WTC11 (cell line): ENCODE results near the gene PARD3B. TPM values are rescaled to one million over a fixed set of nuclear protein-coding genes. Genes with fewer than 3 reads are reported as not detected.

Source experiments
- ATAC-seq: fragments of 200-7000 bp; cut with Tn5 transposase; 2 replicates; pipeline ENCODE4 v1.10.0; 2021; ENCODE audit warnings: mild to moderate bottlenecking, moderate library complexity
- CTCF ChIA-PET: fragments of 300-600 bp; sonication (Branson Sonifier 250); formaldehyde crosslinking; loops from one replicate; lab custom pipeline; 2021; ENCODE audit warnings: antibody characterized with exemption; lab: Charles Lee
- POLR2A ChIA-PET: fragments of 350-600 bp; sonication (Branson Sonifier 250); formaldehyde crosslinking; loops from one replicate; lab custom pipeline; 2021; ENCODE audit warnings: antibody characterized with exemption; lab: Charles Lee
- DNase-seq: peaks from one replicate; pipeline ENCODE4 v3.0.0; 2021; ENCODE audit warnings: low spot score
- H3K27ac Mint-ChIP-seq: 2 replicates; pipeline ENCODE4 v1.8.0; 2021; ENCODE audit warnings: mixed read lengths
- H3K27me3 Mint-ChIP-seq: 2 replicates; pipeline ENCODE4 v1.8.0; 2021; ENCODE audit warnings: low read depth, mild to moderate bottlenecking, moderate library complexity, mixed read lengths
- H3K36me3 Mint-ChIP-seq: 2 replicates; pipeline ENCODE4 v1.8.0; 2021; ENCODE audit warnings: mixed read lengths
- H3K4me1 Mint-ChIP-seq: 2 replicates; pipeline ENCODE4 v1.8.0; 2022; ENCODE audit warnings: mixed read lengths
- H3K4me3 Mint-ChIP-seq: 2 replicates; pipeline ENCODE4 v1.8.0; 2021; ENCODE audit warnings: mild to moderate bottlenecking, moderate library complexity, mixed read lengths
- H3K9me3 Mint-ChIP-seq: 2 replicates; pipeline ENCODE4 v1.8.0; 2021; ENCODE audit warnings: mixed read lengths
- ATF1 ChIP-seq: sonication (generic); formaldehyde crosslinking; IDR thresholded peaks from 2 replicates; pipeline ENCODE4 v1.8.1; 2023; ENCODE audit warnings: mild to moderate bottlenecking, moderate library complexity, missing genetic modification reagents
- FOXK1 ChIP-seq: sonication (generic); formaldehyde crosslinking; IDR thresholded peaks from 2 replicates; pipeline ENCODE4 v1.8.0; 2022; ENCODE audit warnings: mild to moderate bottlenecking, moderate library complexity, missing genetic modification reagents
- FOXP1 ChIP-seq: sonication (generic); formaldehyde crosslinking; IDR thresholded peaks from 2 replicates; pipeline ENCODE4 v1.8.0; 2022; ENCODE audit warnings: missing genetic modification reagents, mild to moderate bottlenecking, moderate library complexity, borderline replicate concordance
- GABPB1 ChIP-seq: sonication (generic); formaldehyde crosslinking; IDR thresholded peaks from 2 replicates; pipeline ENCODE4 v1.8.1; 2023; ENCODE audit warnings: mild to moderate bottlenecking, missing genetic modification reagents
- GRHL2 ChIP-seq: fragments of 250-450 bp; sonication (Bioruptor Pico); IDR thresholded peaks from 2 replicates; pipeline ENCODE4 v1.8.0; 2022; ENCODE audit warnings: mild to moderate bottlenecking, moderate library complexity; ENCODE audit not compliant: insufficient replicate concordance, severe bottlenecking
- HMGA2 ChIP-seq: fragments of 250-450 bp; sonication (Bioruptor Pico); IDR thresholded peaks from 2 replicates; pipeline ENCODE4 v1.4.0; 2021; ENCODE audit warnings: mild to moderate bottlenecking, moderate library complexity
- NR1H2 ChIP-seq: sonication (generic); formaldehyde crosslinking; IDR thresholded peaks from 2 replicates; pipeline ENCODE4 v1.9.0; 2021; ENCODE audit warnings: mild to moderate bottlenecking, moderate library complexity, missing genetic modification reagents
- OVOL2 ChIP-seq: fragments of 250-450 bp; sonication (Bioruptor Pico); IDR thresholded peaks from 2 replicates; pipeline ENCODE4 v1.9.0; 2021; ENCODE audit warnings: mild to moderate bottlenecking, borderline replicate concordance
- PRRX2 ChIP-seq: fragments of 250-450 bp; sonication (Bioruptor Pico); IDR thresholded peaks from 2 replicates; pipeline ENCODE4 v1.8.0; 2021; ENCODE audit warnings: mild to moderate bottlenecking
- SMAD4 ChIP-seq: sonication (generic); formaldehyde crosslinking; IDR thresholded peaks from 2 replicates; pipeline ENCODE4 v1.8.0; 2022; ENCODE audit warnings: mild to moderate bottlenecking, missing genetic modification reagents
- ZNF263 ChIP-seq: sonication (generic); formaldehyde crosslinking; IDR thresholded peaks from 2 replicates; pipeline ENCODE4 v1.8.1; 2022; ENCODE audit warnings: low read depth, mild to moderate bottlenecking, moderate library complexity, missing genetic modification reagents
- ZNF396 ChIP-seq: fragments of 250-450 bp; sonication (Bioruptor Pico); IDR thresholded peaks from 2 replicates; pipeline ENCODE4 v1.8.0; 2021; ENCODE audit warnings: mild to moderate bottlenecking, moderate library complexity, borderline replicate concordance
- total RNA-seq: library from RNA; stranded (reverse); gene quantifications from 3 replicates; pipeline ENCODE4 v1.2.3, GENCODE V29; 2021
- TF ChIP-seq, protein P1 (sequence below): fragments of 250-450 bp; sonication (Bioruptor Pico); IDR thresholded peaks from 2 replicates; pipeline ENCODE4 v2.1.2; 2022; ENCODE audit warnings: mild to moderate bottlenecking, moderate library complexity
- TF ChIP-seq, protein P2 (sequence below): fragments of 200-600 bp; IDR thresholded peaks from 2 replicates; pipeline ENCODE4 v1.8.0; 2022; ENCODE audit warnings: antibody characterized with exemption
- TF ChIP-seq, protein P3 (sequence below): sonication (generic); formaldehyde crosslinking; IDR thresholded peaks from 2 replicates; pipeline ENCODE4 v1.8.0; 2022; ENCODE audit warnings: mild to moderate bottlenecking, missing genetic modification reagents
- TF ChIP-seq, protein P4 (sequence below): sonication (generic); formaldehyde crosslinking; IDR thresholded peaks from 2 replicates; pipeline ENCODE4 v1.8.1; 2023; ENCODE audit warnings: mild to moderate bottlenecking, missing genetic modification reagents
- TF ChIP-seq, protein P5 (sequence below): sonication (generic); formaldehyde crosslinking; IDR thresholded peaks from 2 replicates; pipeline ENCODE4 v1.8.0; 2022; ENCODE audit warnings: missing genetic modification reagents
- TF ChIP-seq, protein P6 (sequence below): sonication (generic); formaldehyde crosslinking; IDR thresholded peaks from 2 replicates; pipeline ENCODE4 v1.8.1; 2022; ENCODE audit warnings: low read depth, mild to moderate bottlenecking, moderate library complexity, missing genetic modification reagents, borderline replicate concordance
- TF ChIP-seq, protein P7 (sequence below): sonication (generic); formaldehyde crosslinking; IDR thresholded peaks from 2 replicates; pipeline ENCODE4 v1.8.0; 2022; ENCODE audit warnings: mild to moderate bottlenecking, missing genetic modification reagents
- TF ChIP-seq, protein P8 (sequence below): fragments of 250-450 bp; sonication (Bioruptor Pico); IDR thresholded peaks from 2 replicates; pipeline ENCODE4 v1.9.0; 2021; ENCODE audit warnings: moderate library complexity, mild to moderate bottlenecking, inconsistent platforms, borderline replicate concordance
- TF ChIP-seq, protein P9 (sequence below): sonication (generic); formaldehyde crosslinking; IDR thresholded peaks from 2 replicates; pipeline ENCODE4 v1.8.0; 2022; ENCODE audit warnings: mild to moderate bottlenecking, missing genetic modification reagents

Gene PARD3B
- total RNA-seq, 1 experiment from 2014 or later, result 5.6 TPM

DNA sequence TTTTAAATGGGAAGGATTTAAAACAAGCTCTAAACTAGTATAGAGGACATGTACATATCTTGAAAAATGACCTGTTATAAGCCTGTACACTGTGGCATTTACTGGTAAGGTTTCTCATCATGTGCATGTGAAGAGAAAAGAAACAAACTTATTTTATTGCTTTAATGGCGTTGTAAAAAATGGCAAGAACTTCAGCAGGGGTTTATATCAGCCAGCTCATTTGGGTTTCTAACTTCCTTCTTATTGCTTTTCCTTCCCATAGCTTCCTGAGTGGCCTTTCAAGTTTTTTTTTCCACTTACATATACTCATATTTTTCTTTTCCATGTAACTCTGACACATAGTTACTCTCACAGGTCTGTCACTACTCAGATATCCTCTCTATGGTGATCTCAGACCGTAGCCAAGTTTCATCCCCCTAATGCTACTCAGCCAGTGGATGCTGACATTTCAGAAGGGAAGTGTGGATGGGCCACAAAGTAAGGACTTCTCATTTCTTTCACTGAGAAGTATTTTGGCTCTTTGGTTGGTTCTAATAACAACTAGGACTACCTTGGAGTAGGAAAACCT lies 198.2 kb downstream of the PARD3B start:
- Mint-ChIP-seq H3K4me1 (0 out of 2 replicates have a peak, but pooled peaks cover 3% of the 10 kb centered on the region), H3K36me3 (peaks cover 5% of the 10 kb centered on the region), H3K4me3 (no peak overlapping the region), H3K9me3 (peaks cover 6% of the 10 kb centered on the region; the same call in 1 of the 2 replicates), H3K27ac (no peak overlapping the region), H3K27me3 (no peaks in the 10 kb centered on the region)
- CTCF ChIA-PET, result no interaction called here
- POLR2A ChIA-PET, result no interaction called here
- no peak for ATAC-seq
- TF ChIP-seq HMGA2 (CRISPR knock-in tag), result no peak
- TF ChIP-seq GABPB1 (CRISPR knock-in tag), result no peak
- no peak for TF ChIP-seq FOXK1 (CRISPR knock-in tag)
- TF ChIP-seq, protein P1, sequence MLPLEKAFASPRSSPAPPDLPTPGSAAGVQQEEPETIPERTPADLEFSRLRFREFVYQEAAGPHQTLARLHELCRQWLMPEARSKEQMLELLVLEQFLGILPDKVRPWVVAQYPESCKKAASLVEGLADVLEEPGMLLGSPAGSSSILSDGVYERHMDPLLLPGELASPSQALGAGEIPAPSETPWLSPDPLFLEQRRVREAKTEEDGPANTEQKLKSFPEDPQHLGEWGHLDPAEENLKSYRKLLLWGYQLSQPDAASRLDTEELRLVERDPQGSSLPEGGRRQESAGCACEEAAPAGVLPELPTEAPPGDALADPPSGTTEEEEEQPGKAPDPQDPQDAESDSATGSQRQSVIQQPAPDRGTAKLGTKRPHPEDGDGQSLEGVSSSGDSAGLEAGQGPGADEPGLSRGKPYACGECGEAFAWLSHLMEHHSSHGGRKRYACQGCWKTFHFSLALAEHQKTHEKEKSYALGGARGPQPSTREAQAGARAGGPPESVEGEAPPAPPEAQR (CRISPR knock-in tag), result no peak
- TF ChIP-seq, protein P2, sequence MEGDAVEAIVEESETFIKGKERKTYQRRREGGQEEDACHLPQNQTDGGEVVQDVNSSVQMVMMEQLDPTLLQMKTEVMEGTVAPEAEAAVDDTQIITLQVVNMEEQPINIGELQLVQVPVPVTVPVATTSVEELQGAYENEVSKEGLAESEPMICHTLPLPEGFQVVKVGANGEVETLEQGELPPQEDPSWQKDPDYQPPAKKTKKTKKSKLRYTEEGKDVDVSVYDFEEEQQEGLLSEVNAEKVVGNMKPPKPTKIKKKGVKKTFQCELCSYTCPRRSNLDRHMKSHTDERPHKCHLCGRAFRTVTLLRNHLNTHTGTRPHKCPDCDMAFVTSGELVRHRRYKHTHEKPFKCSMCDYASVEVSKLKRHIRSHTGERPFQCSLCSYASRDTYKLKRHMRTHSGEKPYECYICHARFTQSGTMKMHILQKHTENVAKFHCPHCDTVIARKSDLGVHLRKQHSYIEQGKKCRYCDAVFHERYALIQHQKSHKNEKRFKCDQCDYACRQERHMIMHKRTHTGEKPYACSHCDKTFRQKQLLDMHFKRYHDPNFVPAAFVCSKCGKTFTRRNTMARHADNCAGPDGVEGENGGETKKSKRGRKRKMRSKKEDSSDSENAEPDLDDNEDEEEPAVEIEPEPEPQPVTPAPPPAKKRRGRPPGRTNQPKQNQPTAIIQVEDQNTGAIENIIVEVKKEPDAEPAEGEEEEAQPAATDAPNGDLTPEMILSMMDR, result no peak
- TF ChIP-seq, protein P3, sequence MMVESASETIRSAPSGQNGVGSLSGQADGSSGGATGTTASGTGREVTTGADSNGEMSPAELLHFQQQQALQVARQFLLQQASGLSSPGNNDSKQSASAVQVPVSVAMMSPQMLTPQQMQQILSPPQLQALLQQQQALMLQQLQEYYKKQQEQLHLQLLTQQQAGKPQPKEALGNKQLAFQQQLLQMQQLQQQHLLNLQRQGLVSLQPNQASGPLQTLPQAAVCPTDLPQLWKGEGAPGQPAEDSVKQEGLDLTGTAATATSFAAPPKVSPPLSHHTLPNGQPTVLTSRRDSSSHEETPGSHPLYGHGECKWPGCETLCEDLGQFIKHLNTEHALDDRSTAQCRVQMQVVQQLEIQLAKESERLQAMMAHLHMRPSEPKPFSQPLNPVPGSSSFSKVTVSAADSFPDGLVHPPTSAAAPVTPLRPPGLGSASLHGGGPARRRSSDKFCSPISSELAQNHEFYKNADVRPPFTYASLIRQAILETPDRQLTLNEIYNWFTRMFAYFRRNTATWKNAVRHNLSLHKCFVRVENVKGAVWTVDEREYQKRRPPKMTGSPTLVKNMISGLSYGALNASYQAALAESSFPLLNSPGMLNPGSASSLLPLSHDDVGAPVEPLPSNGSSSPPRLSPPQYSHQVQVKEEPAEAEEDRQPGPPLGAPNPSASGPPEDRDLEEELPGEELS (CRISPR knock-in tag), result no peak
- TF ChIP-seq PRRX2 (CRISPR knock-in tag), result no peak
- TF ChIP-seq, protein P4, sequence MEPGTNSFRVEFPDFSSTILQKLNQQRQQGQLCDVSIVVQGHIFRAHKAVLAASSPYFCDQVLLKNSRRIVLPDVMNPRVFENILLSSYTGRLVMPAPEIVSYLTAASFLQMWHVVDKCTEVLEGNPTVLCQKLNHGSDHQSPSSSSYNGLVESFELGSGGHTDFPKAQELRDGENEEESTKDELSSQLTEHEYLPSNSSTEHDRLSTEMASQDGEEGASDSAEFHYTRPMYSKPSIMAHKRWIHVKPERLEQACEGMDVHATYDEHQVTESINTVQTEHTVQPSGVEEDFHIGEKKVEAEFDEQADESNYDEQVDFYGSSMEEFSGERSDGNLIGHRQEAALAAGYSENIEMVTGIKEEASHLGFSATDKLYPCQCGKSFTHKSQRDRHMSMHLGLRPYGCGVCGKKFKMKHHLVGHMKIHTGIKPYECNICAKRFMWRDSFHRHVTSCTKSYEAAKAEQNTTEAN, result no peak
- TF ChIP-seq, protein P5, sequence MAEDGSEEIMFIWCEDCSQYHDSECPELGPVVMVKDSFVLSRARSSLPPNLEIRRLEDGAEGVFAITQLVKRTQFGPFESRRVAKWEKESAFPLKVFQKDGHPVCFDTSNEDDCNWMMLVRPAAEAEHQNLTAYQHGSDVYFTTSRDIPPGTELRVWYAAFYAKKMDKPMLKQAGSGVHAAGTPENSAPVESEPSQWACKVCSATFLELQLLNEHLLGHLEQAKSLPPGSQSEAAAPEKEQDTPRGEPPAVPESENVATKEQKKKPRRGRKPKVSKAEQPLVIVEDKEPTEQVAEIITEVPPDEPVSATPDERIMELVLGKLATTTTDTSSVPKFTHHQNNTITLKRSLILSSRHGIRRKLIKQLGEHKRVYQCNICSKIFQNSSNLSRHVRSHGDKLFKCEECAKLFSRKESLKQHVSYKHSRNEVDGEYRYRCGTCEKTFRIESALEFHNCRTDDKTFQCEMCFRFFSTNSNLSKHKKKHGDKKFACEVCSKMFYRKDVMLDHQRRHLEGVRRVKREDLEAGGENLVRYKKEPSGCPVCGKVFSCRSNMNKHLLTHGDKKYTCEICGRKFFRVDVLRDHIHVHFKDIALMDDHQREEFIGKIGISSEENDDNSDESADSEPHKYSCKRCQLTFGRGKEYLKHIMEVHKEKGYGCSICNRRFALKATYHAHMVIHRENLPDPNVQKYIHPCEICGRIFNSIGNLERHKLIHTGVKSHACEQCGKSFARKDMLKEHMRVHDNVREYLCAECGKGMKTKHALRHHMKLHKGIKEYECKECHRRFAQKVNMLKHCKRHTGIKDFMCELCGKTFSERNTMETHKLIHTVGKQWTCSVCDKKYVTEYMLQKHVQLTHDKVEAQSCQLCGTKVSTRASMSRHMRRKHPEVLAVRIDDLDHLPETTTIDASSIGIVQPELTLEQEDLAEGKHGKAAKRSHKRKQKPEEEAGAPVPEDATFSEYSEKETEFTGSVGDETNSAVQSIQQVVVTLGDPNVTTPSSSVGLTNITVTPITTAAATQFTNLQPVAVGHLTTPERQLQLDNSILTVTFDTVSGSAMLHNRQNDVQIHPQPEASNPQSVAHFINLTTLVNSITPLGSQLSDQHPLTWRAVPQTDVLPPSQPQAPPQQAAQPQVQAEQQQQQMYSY (CRISPR knock-in tag), result no peak
- TF ChIP-seq ZNF396, result no peak
- TF ChIP-seq SMAD4, result no peak
- TF ChIP-seq, protein P6, sequence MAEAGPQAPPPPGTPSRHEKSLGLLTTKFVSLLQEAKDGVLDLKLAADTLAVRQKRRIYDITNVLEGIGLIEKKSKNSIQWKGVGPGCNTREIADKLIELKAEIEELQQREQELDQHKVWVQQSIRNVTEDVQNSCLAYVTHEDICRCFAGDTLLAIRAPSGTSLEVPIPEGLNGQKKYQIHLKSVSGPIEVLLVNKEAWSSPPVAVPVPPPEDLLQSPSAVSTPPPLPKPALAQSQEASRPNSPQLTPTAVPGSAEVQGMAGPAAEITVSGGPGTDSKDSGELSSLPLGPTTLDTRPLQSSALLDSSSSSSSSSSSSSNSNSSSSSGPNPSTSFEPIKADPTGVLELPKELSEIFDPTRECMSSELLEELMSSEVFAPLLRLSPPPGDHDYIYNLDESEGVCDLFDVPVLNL (CRISPR knock-in tag), result no peak
- TF ChIP-seq, all 79 proteins: peak for 0
- no peak for DNase-seq

DNA sequence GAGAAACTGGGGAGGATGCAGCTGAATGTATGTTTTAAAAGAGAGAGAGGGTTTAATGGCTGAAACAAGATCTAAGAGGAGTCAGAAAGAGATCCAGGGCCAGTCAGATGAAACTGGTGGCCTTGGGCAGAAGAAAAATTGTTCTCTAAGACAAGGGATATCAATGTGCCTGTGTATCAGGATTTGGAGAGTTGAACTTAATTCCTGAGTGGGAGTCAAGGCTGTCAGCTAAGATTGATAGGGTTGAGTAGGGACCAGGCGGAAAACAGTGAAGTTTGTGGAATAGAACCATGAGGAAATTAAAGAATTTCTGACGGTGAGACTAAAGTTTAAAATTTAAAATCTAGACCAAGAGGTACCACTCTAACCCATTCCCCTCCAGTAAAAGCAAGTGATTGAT lies 199.2 kb downstream of the PARD3B start:
- ATAC-seq, result no peak
- TF ChIP-seq FOXP1 (CRISPR knock-in tag), result no peak
- no peak for TF ChIP-seq ATF1 (CRISPR knock-in tag)
- TF ChIP-seq, protein P7, sequence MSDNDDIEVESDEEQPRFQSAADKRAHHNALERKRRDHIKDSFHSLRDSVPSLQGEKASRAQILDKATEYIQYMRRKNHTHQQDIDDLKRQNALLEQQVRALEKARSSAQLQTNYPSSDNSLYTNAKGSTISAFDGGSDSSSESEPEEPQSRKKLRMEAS (CRISPR knock-in tag), result no peak
- no peak for TF ChIP-seq OVOL2 (CRISPR knock-in tag)
- TF ChIP-seq HMGA2 (CRISPR knock-in tag), result no peak
- TF ChIP-seq GABPB1 (CRISPR knock-in tag), result no peak
- no peak for TF ChIP-seq NR1H2 (CRISPR knock-in tag)
- no peak for TF ChIP-seq ZNF263 (CRISPR knock-in tag)
- TF ChIP-seq GRHL2, result no peak
- TF ChIP-seq, protein P8, sequence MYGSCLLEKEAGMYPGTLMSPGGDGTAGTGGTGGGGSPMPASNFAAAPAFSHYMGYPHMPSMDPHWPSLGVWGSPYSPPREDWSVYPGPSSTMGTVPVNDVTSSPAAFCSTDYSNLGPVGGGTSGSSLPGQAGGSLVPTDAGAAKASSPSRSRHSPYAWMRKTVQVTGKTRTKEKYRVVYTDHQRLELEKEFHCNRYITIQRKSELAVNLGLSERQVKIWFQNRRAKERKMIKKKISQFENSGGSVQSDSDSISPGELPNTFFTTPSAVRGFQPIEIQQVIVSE (CRISPR knock-in tag), result no peak
- TF ChIP-seq, protein P9, sequence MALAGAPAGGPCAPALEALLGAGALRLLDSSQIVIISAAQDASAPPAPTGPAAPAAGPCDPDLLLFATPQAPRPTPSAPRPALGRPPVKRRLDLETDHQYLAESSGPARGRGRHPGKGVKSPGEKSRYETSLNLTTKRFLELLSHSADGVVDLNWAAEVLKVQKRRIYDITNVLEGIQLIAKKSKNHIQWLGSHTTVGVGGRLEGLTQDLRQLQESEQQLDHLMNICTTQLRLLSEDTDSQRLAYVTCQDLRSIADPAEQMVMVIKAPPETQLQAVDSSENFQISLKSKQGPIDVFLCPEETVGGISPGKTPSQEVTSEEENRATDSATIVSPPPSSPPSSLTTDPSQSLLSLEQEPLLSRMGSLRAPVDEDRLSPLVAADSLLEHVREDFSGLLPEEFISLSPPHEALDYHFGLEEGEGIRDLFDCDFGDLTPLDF (CRISPR knock-in tag), result no peak

More for the DNA sequence above, 199.2 kb downstream of the PARD3B start:
- peaks cover 5% of the 10 kb centered on the region for H3K36me3 Mint-ChIP-seq
- POLR2A ChIA-PET, result no interaction called here
- DNase-seq, result no peak
- H3K4me3 Mint-ChIP-seq, result no peak overlapping the region
- H3K9me3 Mint-ChIP-seq, result peaks cover 6% of the 10 kb centered on the region; the same call in 1 of the 2 replicates
- no peaks in the 10 kb centered on the region for H3K27me3 Mint-ChIP-seq
- CTCF ChIA-PET, result no interaction called here
- H3K27ac Mint-ChIP-seq, result no peak overlapping the region
- H3K4me1 Mint-ChIP-seq, result no peaks in the 10 kb centered on the region
